Thymus (tissue), 11 donors: ENCODE measurements around the gene GLRA3. TPM values are rescaled to one million over a fixed set of nuclear protein-coding genes. Genes with fewer than 3 reads are reported as not detected.

ENCODE experiments used
- DNase-seq, 9 donors: peaks; one replicate each; pipeline ENCODE4 v3.0.0-alpha.2; 2013; ENCODE audit warnings: low spot score in 9 of 9, low read depth in 6 of 9, missing footprints in 1 of 9
- H3K27ac ChIP-seq, 2 donors: one replicate each; pipeline ENCODE4 v1.5.1; 2013; ENCODE audit warnings: control low read depth in 1 of 2, low read depth in 1 of 2, low read length in 1 of 2, mild to moderate bottlenecking in 1 of 2, moderate library complexity in 1 of 2
- H3K27me3 ChIP-seq, 2 donors: one replicate each; pipeline ENCODE4 v1.5.1; 2013; ENCODE audit warnings: low read length in 1 of 2; ENCODE audit not compliant: control insufficient read depth in 2 of 2, insufficient read depth in 1 of 2
- H3K36me3 ChIP-seq, 2 donors: one replicate each; pipeline ENCODE4 v1.5.1; 2013; ENCODE audit warnings: low read length in 1 of 2, mild to moderate bottlenecking in 1 of 2, moderate library complexity in 1 of 2; ENCODE audit not compliant: control insufficient read depth in 2 of 2, insufficient read depth in 2 of 2
- H3K4me1 ChIP-seq, 2 donors: one replicate each; pipeline ENCODE4 v1.5.1; 2013; ENCODE audit warnings: low read length in 2 of 2; ENCODE audit not compliant: control insufficient read depth in 2 of 2, insufficient read depth in 2 of 2
- H3K4me3 ChIP-seq, 2 donors: one replicate each; pipeline ENCODE4 v1.5.1; 2013; ENCODE audit warnings: low read length in 2 of 2, control low read depth in 1 of 2, mild to moderate bottlenecking in 1 of 2
- H3K9me3 ChIP-seq, 2 donors: one replicate each; pipeline ENCODE4 v1.5.1; 2013; ENCODE audit warnings: low read length in 1 of 2, mild to moderate bottlenecking in 1 of 2; ENCODE audit not compliant: control insufficient read depth in 2 of 2, insufficient read depth in 1 of 2
- WGBS: extraction: QIAGEN DNeasy Blood & Tissue Kit; methylation state at CpG from one replicate; pipeline ENCODE4 v1.1.7; 2013; 5-methylcytosine and 5-hydroxymethylcytosine counted together
- polyA plus RNA-seq: library from polyadenylated mRNA; stranded (reverse); fragments of 200-250 nt; gene quantifications from one replicate; pipeline ENCODE4 v1.2.3, GENCODE V29; 2013
- total RNA-seq: library from RNA; stranded (reverse); fragments of 120-200 nt; gene quantifications from one replicate; pipeline ENCODE4 v1.2.4, GENCODE V29; 2013
- donor health status: healthy.

The GLRA3 gene
- total and polyA plus RNA-seq, 2 donors: 0.05 TPM

DNA sequence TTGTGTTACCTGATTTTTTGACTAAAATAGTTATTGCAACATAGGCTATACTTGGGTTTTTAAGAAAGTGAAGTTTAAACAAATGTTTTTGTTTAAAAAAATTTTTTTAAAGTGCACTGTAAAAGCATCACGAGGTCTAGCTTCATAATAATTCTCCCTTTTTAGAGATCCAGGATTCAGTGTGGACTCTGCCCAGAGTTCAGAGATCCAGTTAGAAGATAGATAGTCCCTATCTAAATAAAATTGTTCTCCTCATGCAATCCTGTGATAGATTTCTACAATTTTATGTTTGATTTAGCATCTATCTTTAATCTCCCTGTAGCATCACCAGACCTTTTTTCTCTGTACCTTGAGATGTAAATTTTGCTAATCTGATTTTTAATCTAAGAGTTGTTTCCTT, 221.3 kb downstream of the GLRA3 start:
- DNase-seq: no peak
- H3K27ac ChIP-seq: no peak overlapping the region
- peaks cover 0 to 6% of the 10 kb centered on the region in 2 donors for H3K9me3 ChIP-seq
- H3K4me1 ChIP-seq: no peaks in the 10 kb centered on the region
- H3K27me3 ChIP-seq: no peaks in the 10 kb centered on the region
- no peak overlapping the region for H3K4me3 ChIP-seq
- 90% methylated on average over 1 of the region's 1 CpG for WGBS
- H3K36me3 ChIP-seq: no peaks in the 10 kb centered on the region

DNA sequence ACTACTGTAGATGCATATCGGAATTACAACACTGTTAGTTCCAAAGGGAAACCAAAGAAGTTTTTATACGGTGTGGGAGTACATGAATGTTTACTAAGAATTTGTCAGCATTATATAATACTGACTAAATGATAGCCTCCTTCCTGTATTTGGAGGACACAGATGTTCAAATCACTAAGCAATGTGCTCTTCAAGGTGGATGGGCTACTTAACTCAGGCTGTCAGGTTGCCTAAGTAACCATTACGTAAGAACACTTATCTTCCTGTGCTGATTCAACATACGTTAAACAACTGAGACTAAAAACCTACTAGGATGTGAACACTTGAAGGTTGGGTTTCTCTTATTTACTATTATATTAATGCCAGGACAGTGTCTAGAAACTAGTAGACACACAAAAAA, 224.8 kb downstream of the GLRA3 start:
- no peaks in the 10 kb centered on the region for H3K36me3 ChIP-seq
- no peak overlapping the region for H3K27ac ChIP-seq
- H3K4me1 ChIP-seq: no peaks in the 10 kb centered on the region
- WGBS: 69% methylated on average over 4 of the region's 4 CpGs
- no peak overlapping the region for H3K4me3 ChIP-seq
- no peaks in the 10 kb centered on the region for H3K9me3 ChIP-seq
- no peaks in the 10 kb centered on the region for H3K27me3 ChIP-seq
- DNase-seq: no peak

GRCh38 chr4:174600391-174600790, 228.7 kb downstream of the GLRA3 start:
- Histone ChIP-seq H3K9me3 (no peaks in the 10 kb centered on the region), H3K4me1 (no peaks in the 10 kb centered on the region), H3K4me3 (no peak overlapping the region), H3K36me3 (no peaks in the 10 kb centered on the region), H3K27me3 (no peaks in the 10 kb centered on the region), H3K27ac (no peak overlapping the region)
- 94% methylated on average over 1 of the region's 1 CpG for WGBS
- no peak for DNase-seq

- DNase-seq: no peak
- Histone ChIP-seq H3K27ac (no peak overlapping the region), H3K4me1 (no peaks in the 10 kb centered on the region), H3K9me3 (no peaks in the 10 kb centered on the region), H3K4me3 (no peak overlapping the region), H3K36me3 (no peaks in the 10 kb centered on the region), H3K27me3 (no peaks in the 10 kb centered on the region)
- 79% methylated on average over 3 of the region's 3 CpGs for WGBS
These were observed 230.2 kb downstream of the GLRA3 start for GRCh38 chr4:174598800-174599199.

DNA sequence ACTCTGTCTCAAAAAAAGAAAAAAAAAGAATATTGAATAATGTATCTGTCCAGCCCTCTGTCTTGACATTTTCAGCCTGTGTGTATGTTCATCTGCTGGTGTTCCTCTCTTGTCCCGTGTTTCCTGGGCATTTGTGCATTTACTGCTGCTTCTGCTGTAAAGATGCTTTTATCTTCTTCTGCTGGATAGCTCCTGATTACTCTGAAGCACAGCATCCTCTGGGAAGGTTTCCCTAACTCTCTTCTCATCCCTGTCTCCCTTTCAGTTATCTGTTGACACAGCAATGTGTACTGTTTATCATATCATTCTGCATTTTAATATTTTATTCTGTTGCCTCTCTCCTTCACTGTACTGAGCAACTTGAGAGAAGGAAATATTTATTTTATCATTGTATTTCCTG, 232.5 kb downstream of the GLRA3 start:
- no peaks in the 10 kb centered on the region for H3K27me3 ChIP-seq
- 94% methylated on average over 1 of the region's 1 CpG for WGBS
- no peak for DNase-seq
- H3K36me3 ChIP-seq: no peaks in the 10 kb centered on the region
- H3K4me1 ChIP-seq: no peaks in the 10 kb centered on the region
- H3K27ac ChIP-seq: no peak overlapping the region
- H3K4me3 ChIP-seq: no peak overlapping the region
- no peaks in the 10 kb centered on the region for H3K9me3 ChIP-seq

DNA sequence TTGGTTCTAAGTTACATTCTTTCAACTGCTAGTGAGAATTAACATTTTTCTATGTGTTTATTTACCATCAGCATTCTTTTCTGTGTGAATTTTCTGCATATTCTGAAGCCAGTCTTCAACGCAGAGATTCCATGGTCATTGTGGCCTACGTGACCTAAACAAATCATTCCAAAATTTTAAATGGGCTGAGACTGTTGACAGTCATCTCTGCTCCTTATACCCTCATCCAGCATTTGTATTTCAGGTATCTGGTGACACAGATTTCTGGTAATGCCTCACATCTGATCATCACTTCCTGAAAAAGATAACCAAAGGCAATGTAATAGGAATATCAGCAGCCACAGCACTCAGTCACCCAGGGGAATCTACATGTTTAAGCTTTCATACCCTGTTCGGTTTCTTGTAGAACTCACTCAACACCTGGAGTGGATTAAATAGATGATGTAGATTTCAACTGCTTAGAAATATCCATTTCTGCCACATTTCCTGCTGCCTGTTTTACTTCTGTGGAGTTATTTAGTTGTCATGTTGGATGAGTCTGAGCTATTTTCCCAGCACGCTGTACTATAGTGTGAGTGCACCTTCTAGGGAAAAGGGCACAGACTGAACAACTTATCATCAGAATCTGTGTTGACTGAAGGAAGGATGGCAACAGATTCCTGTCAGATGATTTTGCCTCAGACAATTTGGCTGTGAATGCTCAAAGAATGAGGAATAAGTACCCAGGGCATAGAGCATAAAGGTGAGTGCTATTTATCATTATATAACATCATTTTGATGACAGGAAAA, 233.7 kb downstream of the GLRA3 start:
- DNase-seq: no peak
- Histone ChIP-seq H3K27ac (no peak overlapping the region), H3K27me3 (no peaks in the 10 kb centered on the region), H3K9me3 (no peaks in the 10 kb centered on the region), H3K4me3 (no peak overlapping the region), H3K4me1 (no peaks in the 10 kb centered on the region), H3K36me3 (no peaks in the 10 kb centered on the region)
- WGBS: 94% methylated on average over 4 of the region's 4 CpGs

GRCh38 chr4:174593701-174594100, 235.3 kb downstream of the GLRA3 start:
- H3K4me3 ChIP-seq: no peak overlapping the region

GRCh38 chr4:174592985-174593335, 236.1 kb downstream of the GLRA3 start:
- H3K9me3 ChIP-seq: no peaks in the 10 kb centered on the region
- no peaks in the 10 kb centered on the region for H3K27me3 ChIP-seq
- no peaks in the 10 kb centered on the region for H3K36me3 ChIP-seq
- no peak for DNase-seq
- H3K4me3 ChIP-seq: no peak overlapping the region
- H3K27ac ChIP-seq: no peak overlapping the region
- 83% methylated on average over 3 of the region's 3 CpGs for WGBS
- no peaks in the 10 kb centered on the region for H3K4me1 ChIP-seq

More at GRCh38 chr4:174593701-174594100, 235.3 kb downstream of the GLRA3 start:
- Histone ChIP-seq H3K9me3 (no peaks in the 10 kb centered on the region), H3K27me3 (no peaks in the 10 kb centered on the region), H3K27ac (no peak overlapping the region), H3K4me1 (no peaks in the 10 kb centered on the region), H3K36me3 (no peaks in the 10 kb centered on the region)
- DNase-seq: no peak
- WGBS: 96% methylated on average over 3 of the region's 3 CpGs

GRCh38 chr4:174592256-174592984, 236.6 kb downstream of the GLRA3 start:
- Histone ChIP-seq H3K4me3 (no peak overlapping the region), H3K9me3 (no peaks in the 10 kb centered on the region), H3K36me3 (no peaks in the 10 kb centered on the region), H3K27me3 (no peaks in the 10 kb centered on the region), H3K4me1 (no peaks in the 10 kb centered on the region), H3K27ac (no peak overlapping the region)
- WGBS: 91% methylated on average over 3 of the region's 3 CpGs
- no peak for DNase-seq
